GM18502 (cell line): ENCODE data around the gene TACC2.
"Not testable (repeated sequence)": the region's sequence is repeated elsewhere in the genome, so short reads cannot be mapped to it uniquely, and the experiment has no call there.

Source experiments
- ATAC-seq: cut with Tn5 transposase; IDR thresholded peaks from one replicate; pipeline ENCODE4 v1.9.1; 2021; ENCODE audit warnings: mild to moderate bottlenecking; ENCODE audit not compliant: unreplicated experiment, poor library complexity

Gene TACC2

DNA sequence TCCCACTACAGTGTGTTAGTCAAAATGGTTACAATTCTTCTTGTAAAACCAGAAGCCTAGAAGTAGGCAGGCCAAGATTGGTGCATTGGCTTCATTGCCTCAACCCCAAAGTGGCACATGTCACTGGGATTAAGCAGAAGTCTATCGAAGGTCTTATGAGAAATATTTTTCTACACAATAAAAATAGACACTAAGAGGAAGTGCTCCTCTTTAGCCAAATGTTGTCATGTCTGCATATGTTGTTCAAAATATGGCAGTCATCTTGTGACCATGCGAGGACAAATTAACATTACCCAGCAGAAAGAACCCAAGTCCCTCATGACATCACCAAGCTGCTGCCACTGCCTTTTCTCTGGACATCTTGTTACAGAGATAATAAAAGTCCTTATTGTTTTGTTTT is 7.6 kb upstream of the TACC2 start:
- ATAC-seq, result no peak

DNA sequence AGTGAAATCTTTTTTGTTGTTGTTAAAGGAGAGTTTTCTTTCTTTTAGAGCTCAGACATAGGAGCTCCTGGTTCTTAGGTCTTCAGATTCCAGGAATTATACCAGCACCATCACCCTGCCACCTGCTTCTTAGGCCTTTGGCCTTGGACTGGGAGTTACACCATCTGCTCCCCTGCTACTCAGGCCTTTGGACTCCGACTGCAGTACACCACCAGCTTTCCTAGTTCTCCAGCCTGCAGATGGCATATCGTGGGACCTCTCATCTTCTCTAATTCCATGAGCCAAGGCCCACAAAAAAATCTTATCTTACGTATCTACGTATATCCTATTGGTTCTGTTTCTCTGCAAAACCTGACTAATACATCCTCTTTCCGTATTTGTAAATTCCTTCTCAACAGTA is 5.1 kb upstream of the TACC2 start:
- ATAC-seq, result no peak

DNA sequence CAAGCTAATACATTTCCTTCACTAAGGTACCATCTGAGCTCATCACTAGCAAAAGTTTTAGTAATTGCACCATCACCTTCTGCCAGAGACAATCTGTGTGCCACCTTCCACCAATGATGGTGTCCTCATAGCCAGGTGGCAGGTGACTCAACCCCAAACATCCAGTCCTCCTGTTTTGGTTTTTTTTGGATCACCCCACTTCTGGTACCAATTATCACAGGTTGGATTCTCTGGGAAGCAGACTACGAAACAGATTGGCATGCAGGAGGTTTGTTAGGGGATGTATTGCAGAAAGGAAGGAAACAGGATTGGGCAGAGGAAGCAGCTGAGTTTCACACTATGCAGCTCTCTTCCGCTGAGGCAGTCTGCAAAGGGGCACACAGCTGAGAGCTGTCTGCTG is 4.5 kb upstream of the TACC2 start:
- ATAC-seq, result no peak

DNA sequence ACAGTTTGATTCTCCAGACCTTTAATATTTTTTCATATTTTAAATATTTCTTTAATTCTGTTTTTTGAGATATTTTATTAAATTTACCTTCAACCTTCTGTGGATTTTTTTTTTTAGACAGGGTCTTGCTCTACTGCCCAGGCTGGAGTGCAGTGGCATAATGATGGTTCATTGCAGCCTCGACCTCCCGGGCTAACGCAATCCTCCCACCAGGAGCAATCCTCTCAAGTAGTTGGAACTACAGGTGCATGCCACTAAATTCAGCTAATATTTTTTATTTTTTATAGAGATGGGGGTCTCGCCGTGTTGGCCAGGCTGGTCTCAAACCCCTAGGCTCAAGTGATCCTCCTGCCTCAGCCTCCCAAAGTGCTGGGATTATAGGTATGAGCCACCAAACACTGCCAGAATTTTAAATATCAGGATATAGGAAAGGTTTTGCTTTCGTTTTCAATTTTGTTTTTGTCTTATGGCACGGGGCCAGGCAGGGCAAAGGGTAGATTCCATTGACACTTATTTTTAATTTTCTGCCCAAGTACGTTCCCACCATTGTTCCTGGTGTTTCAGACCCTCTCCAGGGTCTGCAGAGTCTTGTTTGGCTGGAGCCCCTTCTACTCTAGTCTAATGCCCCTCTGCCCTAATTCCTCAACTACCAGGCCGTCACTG is 1.2 kb downstream of the TACC2 start:
- no peak for ATAC-seq

DNA sequence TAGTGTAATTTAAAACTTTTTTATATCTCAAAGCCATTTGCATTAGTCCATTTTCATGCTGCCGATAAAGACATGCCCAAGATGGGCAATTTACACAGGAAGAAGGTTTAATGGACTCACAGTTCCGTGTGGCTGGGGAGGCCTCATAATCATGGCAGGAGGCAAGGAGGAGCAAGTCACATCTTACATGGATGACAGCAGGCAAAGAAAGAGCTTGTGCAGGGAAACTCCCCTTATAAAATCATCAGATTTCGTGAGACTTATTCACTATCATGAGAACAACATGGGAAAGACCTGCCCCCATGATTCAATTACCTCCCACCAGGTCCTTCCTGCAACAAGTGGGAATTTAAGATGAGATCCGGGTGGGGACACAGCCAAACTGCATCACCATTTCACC is 2.8 kb downstream of the TACC2 start:
- ATAC-seq, result not testable (repeated sequence)

DNA sequence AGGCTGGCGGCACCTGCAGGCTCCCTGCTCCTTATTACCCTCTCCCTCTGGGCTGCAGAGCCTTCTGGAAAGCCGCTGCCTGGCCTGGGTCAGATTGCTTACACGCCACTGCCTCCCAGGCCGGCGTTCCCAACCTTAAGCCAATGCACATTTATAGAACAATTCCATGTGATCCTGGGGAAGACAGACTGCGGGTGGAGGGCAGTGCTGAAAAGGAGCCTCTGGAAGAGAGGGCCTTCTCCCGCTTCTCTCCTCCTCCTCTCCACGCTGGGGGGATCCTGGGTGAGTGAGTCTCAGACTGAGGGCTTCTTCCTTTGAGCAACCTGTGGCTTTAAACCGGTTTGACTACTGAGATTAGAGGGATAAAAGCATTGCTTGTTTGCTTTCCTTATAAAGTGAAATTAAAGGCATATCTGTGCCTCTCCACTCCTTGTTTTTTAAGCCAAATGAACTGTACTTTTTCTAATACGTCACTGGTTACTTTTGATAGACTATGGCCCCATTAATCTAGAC is 5.5 kb downstream of the TACC2 start:
- ATAC-seq, result no peak

DNA sequence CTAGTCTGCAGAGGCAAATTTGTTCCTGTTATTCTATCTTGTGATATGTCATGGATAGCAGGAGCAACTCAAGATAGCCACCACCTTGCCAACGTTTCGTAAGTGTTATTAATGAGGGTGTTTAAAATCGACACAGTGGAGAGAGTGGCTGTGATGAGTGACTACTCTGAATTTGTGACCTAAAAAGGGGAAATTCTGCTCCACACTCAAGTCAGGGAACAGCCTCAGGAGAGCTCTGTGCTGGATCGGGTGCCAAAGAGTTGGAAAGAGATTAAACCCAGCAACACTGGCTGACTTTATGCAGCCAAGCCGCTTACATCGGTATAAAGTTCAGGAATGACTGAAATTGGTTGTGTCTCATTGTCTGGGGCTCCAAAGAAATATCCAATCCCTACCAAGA is 9.5 kb downstream of the TACC2 start:
- ATAC-seq, result no peak

DNA sequence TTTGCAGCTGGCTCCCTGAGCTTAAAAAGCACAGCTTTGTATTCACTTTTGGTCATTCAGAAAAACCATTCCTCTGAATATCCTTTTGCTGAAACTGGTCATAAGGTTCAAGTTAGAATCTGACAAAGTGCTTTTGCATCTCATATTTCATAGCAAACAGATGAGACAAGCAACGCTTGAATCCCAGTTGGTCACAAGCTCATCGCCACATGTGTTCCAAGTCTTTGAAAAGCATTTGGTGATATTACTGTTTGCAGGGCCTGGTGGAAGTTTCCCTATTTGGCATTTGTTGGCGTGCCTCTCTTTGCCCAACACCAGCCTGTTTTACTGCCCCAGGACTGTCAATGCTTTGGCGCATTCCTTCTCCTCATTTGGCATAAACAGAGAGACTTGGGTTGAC is 10.3 kb downstream of the TACC2 start:
- ATAC-seq, result no peak

DNA sequence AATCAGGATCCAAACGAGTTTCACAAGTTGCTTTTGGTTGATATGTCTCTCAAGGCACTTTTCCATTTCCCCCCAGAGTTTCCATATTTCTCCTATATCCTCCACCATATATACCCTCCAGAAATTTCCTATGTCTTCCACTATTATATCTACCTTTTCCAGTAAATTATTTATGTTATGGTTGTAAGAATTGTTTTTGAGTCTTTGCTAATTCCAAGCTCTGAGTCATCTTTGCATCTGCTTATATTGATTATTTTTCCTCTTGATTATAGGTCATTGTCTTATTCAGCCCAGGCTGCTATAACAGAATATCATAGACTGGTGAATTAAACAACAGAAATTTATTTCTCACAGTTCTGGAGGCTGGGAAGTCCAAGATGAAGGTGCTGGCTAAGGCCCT is 12.7 kb downstream of the TACC2 start:
- no peak for ATAC-seq

DNA sequence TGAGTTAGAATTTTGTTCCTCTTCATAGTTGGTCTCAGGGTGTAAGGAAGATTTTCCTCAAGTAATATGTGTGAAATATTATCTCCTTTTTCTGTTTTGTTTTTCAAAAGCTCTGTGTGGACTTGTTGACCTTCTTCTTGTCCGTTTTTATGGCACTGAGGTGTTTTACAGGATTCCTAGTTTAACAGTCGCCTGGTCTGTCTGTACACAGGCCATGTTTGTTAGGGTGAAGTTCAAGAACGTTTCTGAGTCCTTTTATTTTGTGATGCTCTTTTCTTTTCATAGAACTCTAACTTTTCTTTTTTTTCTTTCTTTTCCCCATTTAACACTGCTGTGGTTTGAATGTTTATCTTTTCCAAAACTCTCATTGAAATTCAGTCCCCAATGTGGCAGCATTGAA is 18.5 kb downstream of the TACC2 start:
- no peak for ATAC-seq

DNA sequence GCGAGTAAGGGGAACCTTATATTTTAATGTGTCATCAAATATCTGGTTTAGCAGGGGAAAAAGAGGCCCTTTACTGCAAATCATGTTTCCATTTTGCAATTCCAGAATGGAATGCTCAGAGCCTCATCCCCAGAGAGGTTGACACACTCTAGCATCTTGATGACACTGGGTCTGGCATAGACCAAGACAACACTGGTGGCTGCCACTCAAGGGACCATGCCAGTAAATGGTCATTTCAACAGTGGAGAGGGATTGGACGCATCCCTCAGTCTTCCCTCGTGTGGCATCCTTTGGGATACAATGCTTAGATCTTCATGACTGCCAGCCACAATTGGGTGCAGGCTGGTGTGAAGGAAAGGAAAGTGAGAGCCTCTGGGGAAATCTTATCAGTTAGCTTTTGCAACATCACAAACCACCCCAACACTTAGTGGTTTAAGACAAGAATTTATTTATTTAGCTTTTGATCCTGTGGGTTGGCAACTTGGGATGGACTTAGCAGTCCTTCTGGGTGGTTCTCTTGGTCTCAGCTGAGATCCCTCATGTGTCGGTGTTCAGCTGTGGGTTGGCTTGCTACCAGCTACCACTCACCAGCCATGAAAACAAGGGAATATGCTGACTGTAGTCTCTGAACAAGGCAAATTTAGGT is 21.6 kb downstream of the TACC2 start:
- no peak for ATAC-seq

DNA sequence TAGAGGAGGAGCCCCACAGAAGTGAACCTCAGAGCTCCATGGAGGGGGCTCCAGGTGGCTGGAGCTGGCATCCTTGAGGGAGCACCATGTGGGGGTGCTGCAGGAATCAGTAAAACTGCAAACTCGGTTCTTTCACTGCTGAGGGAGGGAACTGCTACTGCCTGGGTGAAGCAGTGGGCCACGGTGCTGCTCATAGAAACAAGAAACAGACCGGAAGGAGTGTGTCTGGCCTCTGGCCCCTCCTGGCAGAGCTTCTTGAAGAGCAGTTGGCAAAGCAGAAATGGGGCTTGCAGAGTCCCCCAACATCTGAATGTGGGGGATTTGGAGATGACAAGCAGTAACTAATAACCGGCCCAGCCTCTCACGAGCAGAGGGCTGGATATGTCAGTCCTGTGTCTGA is 23.8 kb downstream of the TACC2 start:
- no peak for ATAC-seq

DNA sequence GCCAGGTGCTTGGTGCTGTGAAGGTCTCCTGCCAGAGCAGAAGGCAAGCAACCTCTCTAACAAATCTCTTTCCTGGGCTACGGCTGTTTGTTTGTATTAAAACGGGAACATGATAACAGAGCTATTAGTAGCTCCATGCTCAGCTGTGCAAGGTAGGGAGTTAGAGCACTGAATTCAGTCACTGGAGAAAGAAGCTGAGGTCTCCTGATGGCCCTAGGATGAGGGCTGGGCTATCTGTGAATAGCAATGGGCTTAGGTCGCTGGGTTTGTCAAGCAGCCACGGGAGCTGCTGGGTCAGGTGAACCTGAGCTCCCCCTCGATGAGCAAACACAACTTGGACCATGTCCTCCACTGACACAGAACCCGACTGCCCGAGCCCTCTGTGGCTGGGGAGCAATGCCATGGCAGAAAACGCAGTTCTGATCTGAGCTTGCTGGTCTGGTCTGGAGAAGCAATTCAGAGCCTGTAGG is 24.4 kb downstream of the TACC2 start:
- ATAC-seq, result no peak

DNA sequence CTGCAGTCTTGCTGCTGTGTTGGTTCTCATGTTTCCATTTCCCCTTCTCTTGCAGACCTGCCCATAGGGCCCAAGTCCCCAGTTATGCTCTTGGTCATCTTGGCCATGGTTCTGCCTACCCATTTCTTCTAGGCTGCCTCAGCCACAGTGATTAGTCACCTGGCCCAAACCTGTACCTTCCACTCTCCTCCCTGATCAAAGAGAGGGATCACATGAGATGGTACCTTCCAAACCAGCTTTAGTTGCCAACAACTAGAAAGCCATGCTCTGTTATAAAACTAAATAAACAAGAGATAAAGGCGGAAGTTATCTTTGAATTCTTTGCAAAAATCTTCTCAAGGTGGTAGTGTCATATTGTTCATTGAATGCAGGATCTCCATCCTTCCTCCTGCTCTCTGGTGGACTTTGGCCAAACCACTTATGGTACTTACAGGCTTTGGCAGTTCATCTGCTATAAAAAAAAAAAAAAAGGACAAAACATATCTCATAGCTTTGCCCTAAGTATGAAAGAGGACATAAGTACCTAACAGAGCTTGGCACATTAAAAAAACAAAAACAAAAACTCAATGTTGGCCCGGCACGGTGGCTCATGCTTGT is 25.8 kb downstream of the TACC2 start:
- no peak for ATAC-seq

DNA sequence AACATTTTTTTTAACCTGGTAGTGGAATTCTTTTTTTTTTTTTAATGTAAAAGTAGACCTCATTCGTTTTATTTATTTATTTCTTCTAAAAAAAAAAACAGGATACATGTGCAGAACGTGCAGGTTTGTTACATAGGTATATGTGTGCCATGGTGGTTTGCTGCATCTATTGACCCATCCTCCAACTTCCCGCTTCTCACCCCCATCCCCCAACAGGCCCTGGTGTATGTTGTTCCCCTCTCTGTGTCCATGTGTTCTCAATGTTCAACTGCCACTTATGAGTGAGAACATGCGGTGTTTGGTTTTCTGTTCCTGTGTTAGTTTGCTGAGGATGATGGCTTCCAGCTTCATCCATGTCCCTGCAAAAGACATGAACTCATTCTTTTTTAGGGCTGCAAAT is 29.0 kb downstream of the TACC2 start:
- ATAC-seq, result not testable (repeated sequence)

DNA sequence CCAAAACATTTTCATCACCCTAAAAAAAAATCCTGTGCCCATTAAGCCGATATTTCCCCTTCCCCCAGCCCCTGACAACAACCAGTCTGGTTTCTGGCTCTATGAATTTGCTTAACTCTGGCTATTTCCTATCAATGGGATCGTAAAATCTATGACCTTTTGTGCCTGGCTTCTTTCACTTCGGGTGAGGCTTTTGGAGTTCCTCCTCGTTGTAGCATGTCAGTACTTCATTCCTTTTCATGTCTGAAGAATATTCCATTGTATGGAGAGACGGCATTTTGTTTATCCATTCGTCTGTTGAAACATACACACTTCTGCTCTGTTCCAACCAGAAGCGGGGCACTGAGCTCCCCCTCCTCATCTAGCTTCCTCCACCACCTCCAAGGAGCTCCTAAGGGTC is 29.5 kb downstream of the TACC2 start:
- no peak for ATAC-seq

DNA sequence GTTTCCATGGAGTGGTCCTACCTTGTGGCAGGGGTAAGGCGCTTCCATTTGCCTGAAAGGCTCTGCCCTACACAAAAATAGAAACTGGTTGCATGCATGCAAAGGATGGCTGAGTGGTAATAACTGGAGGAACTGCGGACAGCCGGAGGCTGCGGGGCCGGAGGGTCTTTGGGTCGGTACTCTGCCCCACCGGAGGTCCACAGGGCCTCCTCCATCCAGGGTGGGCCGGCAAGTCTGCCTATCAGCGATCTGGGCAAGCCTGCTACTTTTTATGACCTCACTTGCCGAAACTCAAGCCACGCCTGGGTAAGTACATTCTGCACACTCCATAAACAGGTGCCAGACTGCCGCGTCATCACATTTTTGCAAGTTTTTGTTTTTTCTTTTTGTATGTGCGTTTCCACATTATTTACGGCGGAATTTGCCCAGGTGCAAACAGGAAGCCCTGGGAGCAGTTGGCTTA is 30.0 kb downstream of the TACC2 start:
- ATAC-seq, result no peak

DNA sequence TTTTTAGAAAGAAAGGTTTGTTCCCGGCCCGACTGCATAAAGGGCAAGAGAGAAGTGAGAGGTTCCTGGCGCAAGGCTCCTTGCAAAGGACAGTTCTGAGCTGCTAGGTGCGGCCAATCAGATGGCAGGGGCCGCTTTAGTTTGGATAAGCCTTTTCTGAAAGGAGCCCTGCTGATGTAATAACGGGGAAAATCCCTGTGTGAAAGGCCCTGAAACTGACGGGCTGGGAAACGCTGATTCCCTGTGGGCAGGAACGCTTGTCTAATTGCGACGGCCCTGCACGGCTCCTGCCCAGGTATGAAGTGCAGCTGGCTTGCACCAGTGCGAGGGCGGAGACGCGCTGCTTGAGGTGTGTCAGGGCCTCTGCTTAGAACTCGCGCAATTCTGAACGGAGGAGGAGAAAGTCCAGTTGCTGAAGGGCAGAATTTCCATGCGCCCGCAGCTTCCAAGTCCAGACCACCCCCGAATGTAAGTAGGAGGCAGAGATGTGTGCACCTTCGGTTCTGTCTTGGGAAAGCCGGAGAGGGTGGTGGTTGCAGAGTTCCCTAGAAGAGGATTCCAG is 30.5 kb downstream of the TACC2 start:
- no peak for ATAC-seq

DNA sequence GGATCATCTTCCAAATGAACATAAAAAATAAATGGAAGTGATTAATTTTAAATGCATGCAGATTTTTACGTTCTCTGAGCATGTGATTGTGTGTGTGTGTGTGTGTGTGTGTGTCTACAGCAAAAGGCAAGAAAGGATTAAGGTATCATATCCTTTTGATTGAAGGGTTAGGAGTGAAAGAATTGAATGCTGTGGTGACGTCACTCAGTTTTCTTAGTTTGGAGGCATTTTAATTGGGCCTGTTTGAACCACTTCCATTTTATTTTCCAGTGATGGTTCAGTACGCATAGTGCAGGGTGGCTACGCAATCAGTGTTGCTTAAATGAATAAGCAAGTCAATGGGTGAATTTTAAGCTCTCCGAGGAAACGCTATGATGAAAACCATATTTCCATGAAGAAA is 31.3 kb downstream of the TACC2 start:
- no peak for ATAC-seq

DNA sequence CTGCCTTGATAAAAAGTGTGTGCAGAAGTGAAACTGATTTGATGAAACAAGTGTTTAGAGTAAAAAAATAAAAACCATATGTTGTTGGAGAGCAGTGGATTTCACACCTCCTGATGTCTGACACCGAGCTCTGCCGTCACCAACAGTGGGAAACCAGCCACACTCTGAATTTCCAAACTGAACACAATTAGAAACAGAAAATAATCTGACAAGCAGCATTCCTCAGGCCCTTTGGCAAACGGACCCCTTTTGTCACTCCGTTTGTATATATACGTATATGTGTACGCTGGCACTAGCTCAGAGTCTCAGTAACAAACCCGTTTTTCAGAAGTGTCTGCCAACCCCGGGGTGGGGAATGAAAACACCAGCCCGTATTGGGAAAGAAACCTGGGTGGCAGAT is 32.4 kb downstream of the TACC2 start:
- no peak for ATAC-seq

DNA sequence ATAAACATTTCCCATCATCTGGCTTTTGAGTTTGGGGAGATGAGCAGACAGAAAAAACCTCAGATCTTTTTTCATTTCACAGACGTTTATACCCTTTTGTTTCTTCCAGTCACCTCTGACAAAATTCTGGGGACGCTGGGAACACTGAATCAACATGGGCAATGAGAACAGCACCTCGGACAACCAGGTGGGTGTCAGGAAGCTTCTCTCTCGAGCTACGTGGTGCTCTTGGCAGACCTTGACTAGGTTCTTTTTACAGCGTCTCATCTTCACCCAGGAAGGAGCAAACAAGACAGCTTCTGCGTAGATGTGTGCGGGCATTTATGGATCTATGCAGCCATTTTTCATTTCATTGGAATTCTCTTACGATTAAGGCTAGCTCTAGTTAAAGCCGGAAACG is 32.9 kb downstream of the TACC2 start:
- no peak for ATAC-seq
